ENCODE results near the gene USF1. TPM values are rescaled to one million over a fixed set of nuclear protein-coding genes. Genes with fewer than 3 reads are reported as not detected.

Gene USF1
- total RNA-seq, 1 donor from 2014 or later = 81.8 TPM

- DNase-seq = no peak
- intact Hi-C loops (cut with DNase I) = no loop called here
- H3K4me1 ChIP-seq = peaks cover 76% of the 10 kb centered on the region
- no peak overlapping the region for H3K4me3 ChIP-seq
- H3K27ac ChIP-seq = peak overlapping the region; percentile 53
- ATAC-seq = no peak
- H3K27me3 ChIP-seq (ENCODE audit: low read depth) = no peaks in the 10 kb centered on the region
- no peaks in the 10 kb centered on the region for H3K9me3 ChIP-seq
- TF ChIP-seq CTCF (IDR thresholded peaks at IDR 0.05) = no peak
- no peaks in the 10 kb centered on the region for H3K36me3 ChIP-seq
Measured at GRCh38 chr1:161009602-161010211, 36.1 kb downstream of the USF1 start.

- intact Hi-C loops (cut with DNase I) = no loop called here
- H3K4me1 ChIP-seq = peaks cover 73% of the 10 kb centered on the region
Measured at GRCh38 chr1:161008869-161009510, 36.8 kb downstream of the USF1 start.

GRCh38 chr1:161007369-161007768 is 38.4 kb downstream of the USF1 start:
- H3K4me3 ChIP-seq = no peak overlapping the region
- no peaks in the 10 kb centered on the region for H3K36me3 ChIP-seq
- peaks cover 62% of the 10 kb centered on the region for H3K4me1 ChIP-seq
- intact Hi-C loops (cut with DNase I) = no loop called here
- no peak overlapping the region for H3K27ac ChIP-seq
- ATAC-seq = no peak
- H3K27me3 ChIP-seq (ENCODE audit: low read depth) = no peaks in the 10 kb centered on the region
- DNase-seq = no peak
- TF ChIP-seq CTCF (IDR thresholded peaks at IDR 0.05) = no peak
- H3K9me3 ChIP-seq = no peaks in the 10 kb centered on the region

More at GRCh38 chr1:161008869-161009510, 36.8 kb downstream of the USF1 start:
- Histone ChIP-seq H3K4me3 (no peak overlapping the region), H3K36me3 (no peaks in the 10 kb centered on the region), H3K27ac (peak overlapping the region; percentile 53), H3K27me3 (ENCODE audit: low read depth) (no peaks in the 10 kb centered on the region), H3K9me3 (no peaks in the 10 kb centered on the region)
- DNase-seq (no peak), ATAC-seq (peak; percentile 2 to 39)
- no peak for TF ChIP-seq CTCF (IDR thresholded peaks at IDR 0.05)

DNA sequence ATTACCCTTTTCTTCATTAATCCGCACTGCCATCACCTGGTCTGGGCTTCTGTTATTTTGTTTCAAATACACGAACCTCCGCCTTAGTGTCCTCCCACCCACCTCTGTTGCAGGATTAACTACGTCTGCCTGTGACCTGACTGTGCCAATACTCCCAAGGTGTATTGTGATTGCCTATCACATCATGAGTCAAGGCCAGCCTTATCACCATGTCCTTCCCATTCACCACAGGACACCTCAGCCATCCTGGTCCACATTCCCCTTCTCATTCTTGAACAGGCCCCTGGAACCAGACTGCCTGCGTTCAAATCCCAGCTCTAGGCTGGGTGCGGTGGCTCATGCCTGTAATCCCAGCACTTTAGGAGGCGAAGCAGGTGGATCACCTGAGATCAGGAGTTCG is 39.2 kb downstream of the USF1 start:
- TF ChIP-seq CTCF (IDR thresholded peaks at IDR 0.05) = no peak
- H3K27ac ChIP-seq = no peak overlapping the region

DNA sequence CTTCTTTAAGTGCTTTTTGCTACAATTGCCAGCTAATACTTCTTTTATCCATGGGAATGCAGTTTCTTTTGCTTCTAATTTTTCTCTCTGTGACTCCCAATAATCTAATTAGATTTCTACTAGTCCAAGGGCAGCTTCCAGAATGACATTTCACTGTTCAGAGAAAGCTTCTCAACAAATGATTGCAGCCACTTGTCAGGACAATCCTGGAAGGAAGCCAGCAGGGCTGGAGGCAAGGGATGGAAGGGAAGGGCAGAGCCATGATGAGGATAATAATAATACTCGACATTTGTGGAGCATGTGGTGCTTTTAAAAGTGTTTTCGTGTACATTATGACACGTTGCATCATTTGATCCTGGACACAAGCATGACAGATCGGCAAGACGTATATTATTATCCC is 44.3 kb downstream of the USF1 start:
- intact Hi-C loops (cut with DNase I) = no loop called here
- Histone ChIP-seq H3K36me3 (peaks cover 47% of the 10 kb centered on the region), H3K27me3 (ENCODE audit: low read depth) (no peaks in the 10 kb centered on the region), H3K4me3 (no peak overlapping the region), H3K27ac (no peak overlapping the region), H3K4me1 (peaks cover 55% of the 10 kb centered on the region), H3K9me3 (no peaks in the 10 kb centered on the region)
- no peak for TF ChIP-seq CTCF (IDR thresholded peaks at IDR 0.05)
- DNase-seq = no peak
- ATAC-seq = no peak

More for the DNA sequence above, 39.2 kb downstream of the USF1 start:
- Histone ChIP-seq H3K4me1 (peaks cover 63% of the 10 kb centered on the region), H3K4me3 (no peak overlapping the region), H3K9me3 (no peaks in the 10 kb centered on the region), H3K27me3 (ENCODE audit: low read depth) (no peaks in the 10 kb centered on the region), H3K36me3 (no peaks in the 10 kb centered on the region)
- intact Hi-C loops (cut with DNase I) = no loop called here
- no peak for ATAC-seq
- no peak for DNase-seq
